Measurements from ENCODE around the gene GYPC. TPM values are rescaled to one million over a fixed set of nuclear protein-coding genes. Genes with fewer than 3 reads are reported as not detected.

GYPC gene
- total RNA-seq, 2 experiments from 2014 or later = 143 to 187 TPM

Other genes starting within 250 kb of the GYPC start
- gene TEX51, start 242.7 kb downstream of the GYPC start, total RNA-seq = not detected

Measured in activated CD4-positive, alpha-beta T cell treated with anti-CD3 and anti-CD28 coated beads for 36 hours (primary cell).